Inflammatory macrophage (primary cell): Measurements from ENCODE around the gene C12orf56.
A peak's percentile ranks its signal among the peaks of the same experiment; 100 is the strongest.
"Not testable (repeated sequence)": the region's sequence is repeated elsewhere in the genome, so short reads cannot be mapped to it uniquely, and the experiment has no call there.

Experiments used
- DNase-seq, 2 donors: peaks; one replicate each; pipeline ENCODE4 v3.0.0-alpha.2; 2020 to 2022

Gene C12orf56

DNA sequence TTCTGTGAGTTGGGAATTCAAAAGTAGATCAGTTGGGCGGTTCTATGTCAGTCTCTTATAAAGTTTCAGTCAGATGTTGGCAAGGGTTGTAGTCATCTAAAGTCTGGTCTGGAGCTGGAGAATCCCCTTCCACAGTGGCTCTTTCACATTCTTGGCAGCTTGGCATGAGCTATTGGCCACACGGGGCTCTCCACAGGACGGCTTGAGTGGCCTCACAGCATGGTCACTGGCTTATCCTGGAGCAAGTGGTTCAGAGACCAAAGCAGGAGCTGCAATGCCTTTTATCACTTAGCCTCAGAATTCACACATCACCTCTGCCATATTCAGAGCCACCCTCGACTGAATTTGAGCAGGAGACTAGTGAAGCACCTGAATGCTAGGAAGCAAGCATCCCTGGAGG, 161.3 kb downstream of the C12orf56 start:
- no peak for DNase-seq

DNA sequence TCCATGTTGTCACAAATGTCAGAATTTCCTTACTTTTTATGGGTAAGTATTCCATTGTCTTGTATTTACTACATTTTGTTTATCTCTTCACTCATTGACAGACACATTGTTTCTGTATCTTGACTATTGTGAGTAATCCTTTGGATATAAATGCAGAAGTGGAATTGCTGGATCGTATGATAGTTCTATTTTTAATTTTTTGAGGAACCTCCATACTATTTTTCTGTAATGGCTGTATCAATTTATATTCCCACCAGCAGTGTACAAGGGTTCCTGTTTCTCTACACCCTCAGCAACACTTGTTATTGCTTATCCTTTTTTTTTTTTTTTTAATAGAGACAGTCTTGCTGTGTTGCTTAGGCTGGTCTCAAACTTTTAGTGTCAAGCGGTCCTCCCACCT, 164.9 kb downstream of the C12orf56 start:
- DNase-seq = peak; percentile 54 to 79

DNA sequence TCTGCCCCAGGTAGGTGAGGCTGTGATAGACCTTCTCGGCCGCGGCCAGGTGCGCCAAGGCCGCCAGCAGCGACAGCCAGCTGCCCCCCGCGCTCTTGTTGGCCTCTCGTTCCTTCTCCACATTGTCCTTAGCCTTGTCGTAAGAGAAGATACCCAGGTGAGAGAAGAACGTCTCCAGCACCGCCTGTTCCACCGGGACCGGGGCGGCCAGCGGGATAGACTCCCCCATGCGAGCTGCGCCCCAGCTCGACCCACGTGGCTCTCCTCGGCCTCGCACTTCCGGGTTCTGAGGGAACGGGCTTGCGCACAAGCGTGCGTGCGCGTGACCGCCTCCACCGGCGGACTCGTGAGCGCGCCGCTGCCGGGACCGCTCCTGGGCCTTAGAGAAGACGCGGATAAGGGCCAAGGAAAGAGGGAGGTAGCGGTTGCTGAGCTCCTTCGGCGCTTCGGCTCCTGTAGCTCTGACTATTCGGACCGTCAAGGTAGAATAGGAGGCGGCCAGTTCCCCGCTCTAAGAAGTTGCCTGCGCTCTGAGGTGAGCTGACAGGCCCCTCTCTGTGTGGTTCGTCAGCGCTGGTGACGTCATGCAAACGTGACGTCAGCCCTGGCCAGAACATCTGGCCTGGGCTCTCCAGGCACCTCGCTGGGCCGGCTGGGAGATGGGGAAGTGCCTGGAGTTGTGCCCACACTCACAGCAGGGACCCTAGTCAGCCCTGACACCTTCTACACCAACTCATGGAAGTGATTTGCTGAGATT, 168.4 kb downstream of the C12orf56 start, which contains the start of gene KICS2:
TSS of gene KICS2 (minus strand) at position 288 of the 757 bp plus-strand sequence. CDS start at position 229, 59 bp downstream.
- DNase-seq = peak; percentile 93 to 97

DNA sequence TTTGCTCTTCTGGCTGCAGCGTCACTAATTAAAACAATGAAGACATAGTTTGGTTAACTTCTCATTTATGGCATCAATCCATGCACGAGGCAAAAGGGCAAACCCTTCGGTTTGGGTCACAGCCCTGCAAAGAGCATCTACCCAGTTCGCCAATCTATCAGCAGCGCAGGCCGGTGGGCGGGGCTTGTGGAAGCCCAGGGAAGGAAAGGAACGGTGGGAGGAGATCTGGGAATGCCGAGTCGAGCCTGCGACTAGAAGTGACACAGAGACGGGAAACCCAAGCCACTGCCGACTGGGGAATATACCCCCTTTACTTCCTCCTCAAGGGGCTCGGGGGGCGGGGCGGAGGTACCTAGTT, 168.9 kb downstream of the C12orf56 start:
- peak; percentile 75 to 77 for DNase-seq

DNA sequence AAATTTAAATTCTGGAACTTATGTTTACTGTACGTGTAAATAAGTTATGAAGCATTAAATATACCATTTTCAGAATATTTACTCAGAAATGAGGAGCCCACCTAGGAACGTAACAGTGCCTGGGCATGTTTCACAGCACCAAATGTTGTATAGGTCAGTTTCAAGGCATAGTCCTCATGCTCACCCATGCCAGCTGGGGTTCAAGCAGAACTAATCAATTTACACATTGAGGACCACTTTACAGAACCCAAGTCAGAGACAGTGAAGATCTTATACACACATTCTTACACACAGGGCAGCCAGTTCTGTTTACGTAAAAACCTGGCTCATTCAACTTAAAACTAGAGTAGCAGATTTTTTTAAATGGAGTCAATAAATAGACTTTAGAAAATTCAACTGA, 170.5 kb downstream of the C12orf56 start:
- no peak for DNase-seq

DNA sequence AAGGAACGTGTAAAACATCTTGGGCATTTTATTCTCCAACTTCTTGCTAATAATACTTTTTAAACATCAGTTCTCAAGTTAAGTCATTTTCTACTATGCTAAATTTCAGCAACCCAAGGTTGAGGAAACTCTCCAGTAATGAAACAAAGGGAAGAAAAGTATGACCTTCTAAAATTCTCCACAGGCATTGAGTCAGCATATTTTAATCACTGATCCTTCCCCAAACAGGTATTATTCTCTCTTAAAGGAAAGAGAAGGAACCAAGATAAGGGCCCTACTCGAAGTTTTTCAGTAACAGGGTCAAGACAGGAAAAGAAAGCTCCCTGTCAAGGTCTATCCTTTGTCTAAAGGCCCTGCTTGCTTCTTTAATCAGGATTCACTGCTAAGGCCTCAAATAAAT, 171.4 kb downstream of the C12orf56 start:
- no peak for DNase-seq

DNA sequence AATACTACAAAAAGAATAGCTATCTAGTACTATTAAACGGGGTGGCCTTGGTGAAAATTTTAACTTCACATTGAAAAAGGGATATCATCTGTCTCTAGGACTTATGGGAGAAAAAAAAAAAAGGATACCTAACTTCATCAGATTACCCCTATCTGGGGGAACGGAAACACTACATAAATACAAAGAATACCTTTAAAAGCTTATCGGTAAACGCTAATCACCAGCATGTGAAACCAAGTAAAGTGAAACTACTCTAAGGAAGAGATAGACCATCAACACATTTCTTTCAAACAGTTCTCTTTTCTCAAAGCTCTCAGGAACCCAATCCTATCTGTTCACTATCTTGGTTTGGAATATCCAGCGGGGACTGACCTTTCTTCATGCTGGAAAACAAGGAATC, 172.0 kb downstream of the C12orf56 start:
- no peak for DNase-seq

DNA sequence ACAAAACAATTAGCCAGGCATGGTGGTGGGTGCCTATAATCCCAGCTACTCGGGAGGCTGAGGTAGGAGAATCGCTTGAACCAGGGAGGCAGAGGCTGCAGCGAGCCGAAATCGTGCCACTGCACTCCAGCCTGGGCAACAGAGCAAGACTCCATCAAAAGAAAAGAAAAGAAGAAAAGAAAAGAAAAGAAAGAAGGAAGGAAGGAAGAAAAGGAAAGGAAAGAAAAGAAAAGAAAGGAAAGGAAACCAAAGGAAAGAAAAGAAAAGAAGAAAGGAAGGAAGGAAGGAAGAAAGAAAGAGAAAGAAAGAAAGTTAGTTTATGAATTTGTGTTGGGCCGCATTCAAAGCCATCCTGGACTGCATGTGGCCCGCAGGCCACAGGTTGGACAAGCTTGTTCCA, 172.9 kb downstream of the C12orf56 start:
- DNase-seq = not testable (repeated sequence)

DNA sequence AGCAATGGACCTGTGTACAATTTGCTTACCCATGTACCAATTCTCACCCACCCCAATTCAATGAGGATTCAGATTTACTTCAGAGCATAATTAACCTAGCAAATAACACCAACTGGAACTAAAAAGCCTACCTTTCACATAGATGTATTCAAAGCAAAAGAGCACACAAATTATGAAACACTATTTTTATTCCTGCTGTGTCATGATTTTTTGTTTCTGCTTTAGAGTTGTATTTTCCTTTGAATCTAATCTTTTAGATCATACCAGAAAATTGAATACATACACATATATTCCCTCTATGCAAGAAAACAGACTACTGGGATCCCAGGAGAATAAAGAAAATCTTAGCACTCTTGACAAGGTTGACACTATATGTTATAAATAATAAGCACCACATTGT, 174.3 kb downstream of the C12orf56 start:
- DNase-seq = no peak
